Activated CD8-positive, alpha-beta memory T cell treated with anti-CD3 and anti-CD28 coated beads, Interleukin-2, amount 50 U/mL, for 4 hours (primary cell): ENCODE results near the gene GRIP2.

Experiments used
- DNase-seq: peaks from one replicate; pipeline ENCODE4 v3.0.0-alpha.2; 2020

Gene GRIP2

DNA sequence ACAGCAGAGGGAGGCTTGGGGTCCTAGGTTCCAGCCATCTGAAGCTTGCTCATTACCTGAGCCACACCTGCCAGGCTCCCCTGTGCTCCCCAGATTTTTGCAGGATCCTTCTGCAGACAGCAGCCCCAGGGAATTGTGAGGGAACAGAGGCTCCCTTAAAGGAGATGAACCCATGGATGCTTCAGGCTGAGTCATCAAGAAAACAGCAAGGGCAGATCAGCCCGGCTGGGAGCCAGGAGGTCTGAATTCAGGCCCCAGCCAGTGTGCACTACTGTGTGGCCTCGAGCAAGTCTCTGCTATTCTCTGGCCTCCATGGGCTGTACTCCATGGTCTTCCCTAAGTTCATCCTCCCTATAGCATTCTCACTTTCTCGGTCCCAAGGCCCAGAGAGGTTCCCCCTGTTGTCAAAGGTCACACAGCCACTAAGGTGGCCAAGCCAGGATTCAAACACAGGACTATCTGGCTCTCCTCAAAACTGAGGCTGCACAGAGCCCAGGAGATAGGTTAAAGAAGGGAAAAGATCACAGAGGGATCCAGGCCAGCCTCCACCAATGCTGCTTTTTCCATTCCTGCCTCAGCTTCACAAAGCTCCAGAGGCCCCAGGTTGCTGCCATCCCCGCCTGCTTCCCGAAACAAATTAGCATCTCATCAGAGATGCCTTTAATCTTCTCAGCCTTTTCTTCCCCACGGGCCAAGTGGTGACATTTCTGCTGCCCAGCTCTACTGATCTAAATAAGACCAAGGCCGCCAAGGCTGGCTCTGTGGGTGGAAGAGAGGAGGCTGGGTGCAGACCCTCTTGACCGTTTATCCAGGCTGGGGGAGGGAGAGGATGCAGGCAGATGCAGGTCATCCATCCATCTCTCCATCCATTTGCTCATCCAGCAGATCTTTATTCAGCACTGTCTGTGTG is 21.2 kb upstream of the GRIP2 start:
- no peak for DNase-seq

DNA sequence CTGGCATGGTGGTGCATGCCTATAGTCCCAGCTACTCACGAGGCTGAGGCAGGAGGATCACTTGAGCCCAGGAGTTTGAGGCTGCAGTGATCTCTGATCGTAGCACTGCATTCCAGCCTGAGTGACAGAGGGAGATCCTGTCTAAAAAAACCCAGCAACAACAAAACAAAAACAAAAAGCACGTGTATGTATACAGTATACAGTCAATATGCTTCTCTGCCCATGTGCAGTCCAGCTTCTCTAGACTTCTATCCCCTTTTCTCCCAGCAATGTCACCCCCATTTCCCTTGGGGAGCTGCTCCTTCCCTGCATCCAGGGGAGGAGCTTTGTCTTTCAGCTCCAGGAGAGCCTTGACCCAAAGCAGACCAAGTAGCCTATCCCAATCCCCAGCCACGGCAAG is 20.0 kb upstream of the GRIP2 start:
- DNase-seq: no peak

DNA sequence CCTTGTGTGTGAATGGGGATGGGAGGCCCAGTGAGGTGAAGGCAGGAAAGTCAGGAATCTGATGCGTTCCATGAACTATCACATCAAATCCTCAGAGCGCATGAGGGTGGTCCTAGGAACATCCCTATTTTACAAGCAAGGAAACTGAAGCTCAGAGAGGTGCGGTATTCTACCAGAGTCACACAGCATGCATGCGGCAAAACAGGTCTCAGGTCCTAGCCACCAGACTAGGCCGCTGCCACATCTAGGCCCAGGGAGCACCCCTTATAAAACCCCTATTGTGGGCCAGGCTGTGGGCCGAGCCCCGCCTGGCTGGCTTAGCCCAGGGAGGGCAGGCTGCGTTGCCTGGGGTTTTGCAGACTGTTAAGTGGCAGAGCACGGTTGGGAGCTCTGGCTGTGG is 17.9 kb upstream of the GRIP2 start:
- no peak for DNase-seq

DNA sequence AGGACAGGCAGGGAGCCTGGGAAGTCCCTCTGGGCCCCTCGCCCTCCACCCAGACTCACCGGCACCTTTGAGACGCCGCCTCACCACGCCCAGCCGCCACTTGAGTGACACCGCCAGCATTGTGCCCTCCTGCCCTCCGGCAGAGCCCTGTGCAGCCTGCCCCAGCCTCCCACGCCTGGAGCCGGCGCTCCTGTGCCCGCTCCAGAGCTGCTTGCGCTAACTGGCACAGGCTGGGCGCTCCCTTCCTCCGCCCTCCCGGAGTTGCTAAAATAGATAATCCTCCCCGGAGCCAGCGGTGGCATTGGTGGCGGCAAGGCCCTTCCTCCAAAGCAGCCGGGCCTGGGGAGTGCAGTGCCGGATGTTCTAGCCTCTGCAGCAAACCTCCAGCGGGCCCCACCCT is 15.7 kb upstream of the GRIP2 start:
- DNase-seq: no peak

DNA sequence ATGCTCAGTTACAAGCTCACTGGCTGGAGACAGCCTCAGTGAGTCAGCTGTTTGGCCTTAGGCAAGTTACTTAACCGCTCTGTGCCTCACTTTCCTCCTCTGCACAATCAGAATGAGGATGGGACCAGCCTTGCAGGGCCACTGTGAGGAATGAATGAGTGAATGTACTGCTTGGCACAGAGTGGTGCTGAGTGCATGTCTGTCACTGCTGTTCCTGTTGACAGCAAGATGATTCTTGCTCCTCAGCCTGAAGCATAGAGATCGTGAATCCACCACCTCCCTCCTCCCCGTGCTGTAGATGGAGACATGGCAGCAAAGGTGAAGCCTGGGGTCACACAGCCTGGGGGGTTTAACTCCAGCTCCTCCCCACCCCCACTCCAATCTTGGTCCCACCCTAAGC is 14.6 kb upstream of the GRIP2 start:
- DNase-seq: no peak

DNA sequence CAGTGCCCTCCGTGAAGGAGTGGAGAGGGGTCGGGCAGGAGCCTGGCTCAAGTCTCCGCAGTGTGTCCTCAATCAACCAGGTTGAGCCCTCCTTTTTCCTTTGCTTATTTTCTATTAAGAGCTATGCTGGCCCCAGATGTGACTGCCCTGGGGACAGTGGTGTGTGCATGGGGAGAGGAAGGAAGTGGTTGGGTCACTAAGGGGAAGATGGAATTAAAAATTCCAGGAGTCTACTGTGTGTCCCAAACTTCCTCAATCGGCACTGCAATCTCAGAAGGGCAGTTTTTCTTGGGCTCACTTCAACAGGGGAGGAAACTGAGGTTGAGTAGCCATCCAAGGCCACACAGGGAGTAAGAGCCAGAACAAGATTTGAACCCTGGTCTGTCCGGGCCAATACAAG is 13.7 kb upstream of the GRIP2 start:
- no peak for DNase-seq

DNA sequence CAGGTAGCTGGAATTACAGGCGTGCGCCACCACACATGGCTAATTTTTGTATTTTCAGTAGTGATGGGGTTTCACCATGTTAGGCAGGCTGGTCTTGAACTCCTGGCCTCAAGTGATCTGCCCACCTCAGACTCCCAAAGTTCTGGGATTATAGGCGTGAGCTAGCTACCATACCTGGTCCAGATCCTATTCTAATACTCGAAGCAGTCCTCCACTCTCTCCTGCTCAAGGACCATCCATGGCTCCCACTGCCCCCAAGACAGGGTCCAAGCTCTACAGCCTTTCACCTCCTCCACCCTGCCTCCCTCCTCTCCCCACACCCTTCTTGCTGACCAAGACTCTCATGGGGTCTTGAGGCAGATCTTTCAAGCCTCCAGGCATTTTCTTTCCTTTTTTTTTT is 12.6 kb upstream of the GRIP2 start:
- no peak for DNase-seq

DNA sequence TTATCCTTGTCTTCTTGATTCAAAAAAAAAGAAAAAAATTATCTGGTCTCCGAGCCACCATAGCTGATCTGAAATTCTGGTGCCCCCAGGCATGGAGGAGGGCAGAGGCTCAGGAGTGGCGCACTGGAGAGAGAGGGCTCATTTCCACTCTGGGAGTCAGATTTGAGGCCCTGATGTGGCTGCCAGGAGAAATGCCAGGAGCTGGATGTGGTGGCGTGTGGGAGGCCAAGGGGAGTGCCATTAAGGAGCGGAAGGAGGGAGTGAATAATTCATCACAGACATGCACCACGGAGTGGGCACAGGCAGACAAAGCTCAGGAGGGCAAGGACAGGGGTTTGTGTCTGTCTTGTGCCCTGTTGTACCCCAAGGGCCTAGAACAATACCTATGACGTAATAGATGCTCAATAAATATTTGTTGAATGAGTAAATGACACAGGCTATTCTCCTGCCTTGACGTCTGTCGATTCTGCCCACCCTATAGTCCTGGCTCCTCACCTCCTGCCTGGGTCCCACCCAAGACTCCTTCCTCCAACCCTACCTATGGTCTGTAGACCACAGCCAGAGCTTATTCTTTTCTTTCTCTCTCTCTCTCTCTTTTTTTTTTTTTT is 12.0 kb upstream of the GRIP2 start:
- no peak for DNase-seq

DNA sequence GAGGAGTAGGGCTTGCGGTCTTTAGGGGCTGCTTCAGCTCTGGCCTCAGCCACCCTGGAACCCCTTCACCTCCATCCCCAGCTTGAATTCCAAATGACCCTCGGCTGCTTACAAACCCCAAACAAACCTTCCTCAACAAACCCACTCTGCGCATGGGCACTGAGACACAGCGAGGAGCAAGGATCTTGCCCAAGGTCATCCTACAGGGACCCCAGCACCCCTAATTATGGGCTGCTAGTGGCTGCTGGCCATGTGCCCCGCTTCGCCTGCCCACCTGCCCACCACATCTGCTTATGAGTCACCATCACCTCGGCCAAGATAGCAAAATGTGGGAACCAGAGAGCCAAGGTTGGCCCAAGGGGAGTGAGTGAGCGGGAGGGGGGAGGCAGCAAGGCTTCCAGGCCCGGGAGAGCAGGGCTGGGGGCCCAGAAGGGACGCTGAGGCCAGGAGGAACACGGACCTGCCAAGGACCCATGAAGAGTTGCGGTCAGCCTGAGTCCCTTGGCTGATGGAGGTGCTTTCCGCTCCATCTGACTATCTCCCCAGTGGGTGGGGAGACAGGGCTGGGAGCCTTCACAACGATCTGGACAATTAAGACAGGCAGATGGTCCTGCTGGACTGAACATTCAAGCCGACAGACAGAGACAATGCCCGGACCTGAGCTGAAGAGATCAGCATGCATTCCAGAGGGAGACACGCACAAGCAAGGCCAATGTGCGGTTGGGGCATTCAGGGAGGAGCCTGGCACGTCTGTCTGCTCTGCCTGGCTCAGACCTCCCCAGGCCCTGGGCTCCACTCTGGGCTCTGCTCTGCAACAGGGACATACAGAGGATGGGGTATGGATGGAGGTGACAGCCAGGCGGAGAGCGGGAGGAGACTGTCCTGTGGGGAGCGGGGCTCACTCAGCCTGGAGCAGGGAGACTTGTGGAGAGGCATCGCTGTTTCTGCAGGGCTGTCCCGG is 10.8 kb upstream of the GRIP2 start:
- no peak for DNase-seq

DNA sequence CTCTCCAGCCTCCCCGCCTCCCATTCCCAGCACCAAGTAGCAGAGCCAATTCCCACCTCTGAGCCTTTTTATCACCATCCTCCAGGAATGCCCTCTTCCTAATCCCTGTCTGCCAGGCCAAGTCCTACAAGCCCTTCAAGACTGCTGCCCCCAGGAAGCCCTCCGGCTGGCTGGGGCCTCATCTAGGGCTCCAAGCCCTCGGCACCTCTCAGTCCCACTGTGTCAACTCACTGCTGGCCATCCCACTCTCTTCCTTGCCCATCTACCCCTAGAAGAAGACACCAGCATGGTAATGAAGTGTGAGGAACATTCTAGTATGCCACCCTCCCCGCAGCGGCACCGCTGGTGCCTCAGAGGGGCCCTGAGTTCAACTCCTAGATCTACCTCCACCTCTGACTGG is 10.0 kb upstream of the GRIP2 start:
- no peak for DNase-seq

DNA sequence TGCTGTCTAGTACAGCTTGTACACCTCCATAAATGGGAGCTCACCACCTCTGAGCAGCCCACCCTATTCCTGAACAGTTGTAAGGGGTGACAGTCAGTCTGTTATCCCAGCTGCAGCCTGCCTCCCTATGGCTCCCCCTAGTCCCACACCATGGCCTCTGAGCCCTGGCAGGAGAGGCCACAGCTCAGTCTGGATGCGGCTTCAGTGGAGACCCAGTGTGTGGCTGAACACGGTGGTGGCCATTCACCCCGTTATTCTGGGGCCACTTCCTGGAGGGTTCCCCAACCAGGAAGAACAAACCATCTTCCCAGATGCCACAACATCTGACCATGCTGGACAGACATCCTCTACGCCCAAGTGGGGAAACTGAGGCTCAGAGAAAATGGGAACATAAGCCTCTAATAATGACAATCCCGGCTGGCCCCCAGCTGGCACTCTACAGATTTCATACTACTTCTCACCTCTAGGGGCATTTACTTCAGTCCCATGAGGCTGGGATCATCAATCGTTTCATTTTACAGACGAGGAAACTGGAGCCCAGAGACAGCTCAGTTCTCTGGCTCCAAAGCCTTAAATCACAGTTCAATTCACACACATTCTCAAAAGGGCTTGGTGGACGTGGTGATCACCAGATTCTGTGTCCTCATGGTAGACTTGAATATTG is 9.2 kb upstream of the GRIP2 start:
- no peak for DNase-seq

DNA sequence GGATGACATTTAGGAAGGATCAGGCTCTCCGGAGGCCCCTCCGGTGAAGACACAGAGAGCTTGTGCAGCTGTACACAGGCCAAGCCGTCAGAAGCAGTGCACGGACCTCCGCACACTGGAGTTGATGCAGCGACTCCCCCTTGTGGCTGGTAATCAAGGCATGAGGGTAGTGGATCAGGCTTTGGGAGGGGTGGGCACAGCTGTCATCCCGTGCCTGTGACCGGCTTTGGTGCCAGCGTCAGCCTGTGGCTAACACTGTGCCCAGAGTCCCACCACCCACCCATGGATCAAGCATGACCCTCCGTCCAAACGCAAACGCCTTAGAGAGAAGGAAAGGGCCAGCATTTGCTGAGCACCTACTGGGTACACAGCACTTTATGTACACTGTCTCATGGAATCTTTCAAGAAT is 8.2 kb upstream of the GRIP2 start:
- DNase-seq: peak; percentile 29

DNA sequence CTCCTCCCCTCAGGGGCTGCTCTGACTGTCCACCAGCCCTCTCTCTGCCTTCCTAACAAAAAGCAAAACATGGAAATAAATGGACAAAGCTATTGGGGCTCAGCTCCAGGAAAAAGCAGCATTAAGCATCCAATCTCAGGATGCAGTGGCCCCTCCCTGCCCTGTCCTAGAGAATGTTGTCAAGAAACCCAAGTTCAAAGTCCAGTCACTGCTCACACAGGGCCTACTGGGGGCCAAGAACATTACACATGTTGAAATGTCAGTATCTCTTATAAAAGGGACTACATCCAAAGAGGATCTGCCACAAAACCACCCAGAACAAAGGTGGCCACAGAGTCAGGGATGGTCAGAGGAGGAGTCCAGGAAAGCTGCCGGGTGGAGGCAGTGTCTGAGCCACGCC is 7.6 kb upstream of the GRIP2 start:
- DNase-seq: no peak

DNA sequence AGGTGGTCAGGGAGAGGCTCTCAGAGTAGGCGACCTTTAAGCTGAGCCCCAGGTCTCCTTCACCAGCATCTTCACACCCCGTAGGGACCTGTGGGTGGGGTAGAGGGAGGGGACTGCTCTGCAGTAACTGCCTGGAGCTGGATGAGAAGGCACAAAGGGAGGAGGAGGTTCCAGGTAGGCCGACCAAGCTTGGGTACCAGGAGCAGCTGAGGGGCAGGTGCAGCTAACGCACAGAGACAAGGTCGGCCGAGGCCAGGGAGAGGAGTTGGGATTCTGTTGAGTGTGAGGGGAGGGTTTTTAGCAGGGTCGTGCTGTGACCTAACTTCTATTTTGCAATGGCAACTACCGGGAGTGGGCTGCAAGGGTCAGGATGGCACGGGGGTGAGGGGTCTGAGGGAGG is 5.9 kb upstream of the GRIP2 start:
- DNase-seq: no peak

DNA sequence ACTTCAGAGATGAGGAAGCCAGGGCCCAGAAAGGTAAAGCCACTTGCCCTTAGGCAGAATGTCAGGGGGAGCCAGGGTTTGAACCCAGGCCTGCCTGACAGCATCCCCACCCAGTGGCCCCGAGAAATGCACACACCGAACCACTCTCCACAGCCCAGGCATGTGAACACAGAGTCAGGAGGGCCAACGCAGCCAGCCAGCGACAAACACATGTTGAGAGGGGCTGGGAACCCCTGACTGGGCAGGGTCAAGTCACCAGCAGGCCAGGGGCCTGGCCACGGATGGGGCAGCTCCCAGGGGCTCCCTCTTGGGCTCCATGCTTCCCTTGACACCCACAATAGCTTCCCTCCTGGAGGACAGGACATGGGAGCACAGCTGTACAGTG is 5.1 kb upstream of the GRIP2 start:
- DNase-seq: no peak

DNA sequence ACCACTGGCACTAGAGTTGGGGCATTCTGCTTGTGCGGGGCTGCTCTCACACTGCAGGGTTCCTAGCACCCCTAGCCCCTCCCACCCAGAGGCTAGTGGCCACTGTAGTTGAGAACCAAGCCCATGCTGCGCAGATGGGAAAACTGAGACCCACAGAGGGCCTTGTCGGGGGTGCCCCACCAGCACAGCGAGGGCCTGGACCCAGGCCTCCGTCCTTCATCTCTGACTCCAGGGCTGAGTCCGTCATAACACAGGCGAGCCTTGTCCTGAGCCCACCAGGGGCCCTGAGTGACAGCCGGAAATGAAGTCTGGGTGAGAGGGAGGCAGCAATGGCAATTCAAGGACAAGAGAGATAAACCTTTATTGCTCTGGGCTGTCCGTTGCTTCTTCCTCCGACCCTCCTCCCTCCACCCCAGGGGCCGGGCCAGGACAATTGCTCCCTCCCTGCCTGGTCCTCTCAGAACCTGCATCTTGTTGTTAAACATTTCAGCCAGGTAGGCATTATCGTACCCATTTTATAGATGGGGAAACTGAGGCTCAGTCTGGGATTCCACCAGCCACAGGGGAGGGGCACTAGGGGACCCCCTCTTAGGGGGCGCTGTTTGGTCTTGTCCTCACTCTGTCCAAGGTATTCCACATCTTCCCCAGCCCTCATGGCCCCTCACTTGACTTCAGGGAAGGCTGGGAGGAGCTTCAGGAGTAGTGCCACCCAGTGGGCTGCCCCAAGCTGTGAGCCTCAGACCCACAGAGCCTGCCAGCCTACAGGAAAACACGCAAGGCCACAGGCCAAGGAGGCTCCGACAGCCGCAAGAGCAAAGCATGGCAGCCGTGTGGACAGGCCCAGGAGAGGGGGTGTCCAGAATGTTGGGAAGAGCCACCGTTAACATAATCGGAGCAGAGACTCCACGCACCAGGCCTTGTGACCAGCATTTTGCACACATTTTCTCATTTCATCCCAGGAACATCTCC is 4.4 kb upstream of the GRIP2 start:
- no peak for DNase-seq

DNA sequence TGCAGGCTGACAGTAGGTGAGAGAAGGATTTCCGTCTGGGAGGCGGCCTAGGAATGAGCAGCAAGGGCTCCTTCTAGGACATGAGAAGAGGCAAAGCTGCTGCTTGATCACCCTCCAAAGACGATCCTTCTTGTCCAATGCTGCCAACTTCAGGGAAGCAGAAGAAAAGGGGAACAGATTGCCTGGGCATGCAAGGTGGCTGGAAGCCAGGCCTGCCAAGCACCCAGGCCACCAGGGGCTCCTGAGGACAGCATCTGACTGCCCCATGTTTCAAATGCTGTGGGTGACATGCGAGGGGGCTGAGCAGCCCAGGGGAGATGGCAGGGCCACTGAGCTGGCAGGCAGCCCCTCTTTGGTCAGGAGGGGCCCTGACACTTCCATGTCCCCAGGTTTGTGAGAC is 3.3 kb upstream of the GRIP2 start:
- no peak for DNase-seq

DNA sequence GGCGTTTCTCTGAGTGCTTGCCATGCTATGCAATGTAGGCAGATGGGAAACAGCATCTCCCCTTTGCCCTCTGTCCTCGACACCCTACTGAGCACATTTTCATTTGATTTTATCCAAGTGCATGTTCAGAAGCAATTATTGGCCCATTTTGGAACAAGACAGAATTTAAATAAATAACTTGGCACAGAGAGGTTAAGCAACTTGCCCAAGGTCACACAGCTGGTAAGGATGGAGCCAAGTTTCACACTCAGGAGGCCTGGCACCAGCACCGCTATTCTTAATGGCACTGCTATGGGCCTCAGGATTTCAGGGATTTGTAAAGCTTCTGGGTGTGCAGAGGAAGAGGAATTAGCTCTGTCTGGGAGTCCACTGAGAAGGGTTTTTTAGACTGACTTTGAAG is 2.5 kb upstream of the GRIP2 start:
- DNase-seq: no peak

DNA sequence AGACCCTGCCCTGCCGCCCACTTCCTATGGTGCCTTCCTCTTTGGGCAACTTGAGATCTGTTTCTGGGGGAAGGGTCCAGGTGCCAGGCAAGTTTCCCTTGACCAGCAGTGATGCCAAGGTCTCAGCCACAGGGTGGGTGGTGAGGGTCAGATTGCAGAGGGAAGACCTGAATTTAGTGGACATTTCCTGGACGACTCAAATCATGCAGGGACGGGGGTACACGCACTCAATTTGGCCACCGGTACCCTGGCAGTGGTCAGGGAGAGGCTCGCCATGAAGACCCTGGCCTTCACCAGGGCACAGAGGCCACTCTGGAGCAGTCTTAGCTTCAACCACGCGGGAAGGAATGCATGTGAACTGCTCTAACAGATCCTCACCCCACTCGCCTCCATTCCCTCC is 1.5 kb upstream of the GRIP2 start:
- no peak for DNase-seq

DNA sequence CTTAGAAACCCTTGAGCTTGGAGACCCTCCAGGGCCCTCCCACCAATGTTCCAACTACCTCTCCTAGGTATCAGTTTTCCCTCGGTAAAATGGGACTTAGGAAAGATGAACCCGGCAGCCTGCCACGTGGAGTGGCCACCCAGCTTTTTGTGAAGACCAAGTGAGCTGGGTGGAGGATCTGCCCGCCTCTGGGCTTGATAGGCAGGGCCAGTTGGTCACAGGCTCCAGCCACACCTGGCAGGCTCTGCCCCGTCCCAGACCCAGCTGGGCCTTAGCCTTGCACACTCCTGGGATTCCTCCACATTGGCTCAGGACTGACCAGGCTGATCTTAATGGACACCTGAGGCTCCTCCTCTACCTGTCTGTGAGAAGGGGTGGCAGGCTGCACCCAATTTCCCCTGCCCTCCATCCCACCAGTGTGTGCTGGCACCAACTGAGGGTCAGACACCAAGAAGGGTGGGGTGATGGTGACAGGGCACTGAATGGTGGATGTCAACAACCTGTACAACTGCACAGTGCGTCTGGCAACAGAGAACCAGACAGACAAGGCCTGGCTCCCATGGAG is 761 bp upstream of the GRIP2 start:
- no peak for DNase-seq

DNA sequence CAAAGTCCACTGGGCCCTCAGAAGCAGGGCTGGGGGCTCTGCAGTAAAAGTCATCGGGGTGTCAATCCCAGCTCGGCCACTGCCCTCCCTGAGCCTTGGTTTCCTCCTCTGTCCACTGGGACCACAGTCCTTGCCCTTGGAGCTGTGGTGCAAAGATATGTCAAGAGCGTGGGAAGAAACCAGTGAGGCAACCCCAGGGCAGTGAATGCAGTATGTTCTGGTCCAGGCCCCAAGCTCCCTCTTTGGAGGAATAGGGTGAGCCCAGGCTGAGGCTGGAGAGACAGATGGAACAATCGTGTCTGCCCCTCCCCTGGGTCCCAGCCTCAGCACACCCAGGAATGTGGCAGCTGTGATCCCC is 779 bp downstream of the GRIP2 start:
- no peak for DNase-seq
